NOMO-1 treated with dmso at 0.1 percent for 144 hours (cell line): ENCODE measurements around the gene ATP6V0B.

Experiments used
- DNase-seq: peaks from one replicate; lab custom pipeline; 2025; ENCODE audit not compliant: unreplicated experiment; lab: John Stamatoyannopoulos, UW

ATP6V0B gene

DNA sequence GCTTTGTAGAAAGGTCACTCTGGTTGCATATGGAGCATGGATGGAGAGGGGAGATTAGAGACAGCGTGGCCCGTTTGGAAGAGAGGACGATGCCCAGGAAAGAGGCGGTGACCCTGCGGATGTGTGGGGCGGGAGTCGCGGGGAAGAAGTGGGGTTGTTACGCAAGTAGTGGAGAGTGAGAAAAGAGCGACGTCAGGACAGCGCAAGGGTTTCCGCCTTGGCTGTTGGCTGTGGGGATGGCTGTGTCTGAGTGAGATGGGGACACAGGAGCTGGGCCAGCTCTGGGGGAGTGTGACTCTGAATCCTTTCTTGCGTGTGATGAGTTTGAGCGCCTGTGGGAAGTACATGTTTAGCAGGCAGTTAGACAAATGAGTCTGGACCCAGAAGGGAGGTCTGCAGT is 8.0 kb downstream of the ATP6V0B start:
- DNase-seq = no peak

DNA sequence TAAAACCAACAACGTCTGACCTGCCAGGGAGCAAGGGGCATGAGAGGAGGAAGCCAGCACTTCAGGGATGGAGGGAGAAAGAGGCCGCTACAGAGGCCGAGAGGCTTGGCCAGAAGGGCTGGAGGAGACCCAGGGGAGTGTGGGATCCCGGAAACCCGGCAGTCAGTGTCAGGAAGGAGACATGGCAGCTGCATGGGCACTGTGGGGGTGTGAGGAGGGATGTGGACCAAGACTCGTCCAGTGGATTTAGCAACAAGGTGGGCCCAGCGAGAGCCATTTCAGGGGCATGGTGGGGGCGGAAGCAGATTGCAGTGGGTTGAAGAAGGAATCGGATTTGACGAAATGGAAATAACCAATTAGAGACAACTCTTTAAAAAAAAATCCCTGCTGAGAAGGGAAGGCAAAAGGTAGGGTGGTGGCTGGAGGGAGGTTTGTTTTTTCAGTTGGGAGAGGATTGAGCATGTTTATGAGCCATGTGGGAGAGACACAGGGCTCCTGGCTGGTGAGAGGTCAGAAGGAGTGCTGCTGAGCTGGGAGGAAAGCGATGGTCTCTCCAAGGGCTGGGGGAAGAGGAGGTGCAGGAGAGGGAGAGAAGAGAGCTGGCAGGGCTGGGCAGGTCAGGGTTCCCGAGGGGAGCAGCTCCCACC is 8.6 kb downstream of the ATP6V0B start:
- no peak for DNase-seq

DNA sequence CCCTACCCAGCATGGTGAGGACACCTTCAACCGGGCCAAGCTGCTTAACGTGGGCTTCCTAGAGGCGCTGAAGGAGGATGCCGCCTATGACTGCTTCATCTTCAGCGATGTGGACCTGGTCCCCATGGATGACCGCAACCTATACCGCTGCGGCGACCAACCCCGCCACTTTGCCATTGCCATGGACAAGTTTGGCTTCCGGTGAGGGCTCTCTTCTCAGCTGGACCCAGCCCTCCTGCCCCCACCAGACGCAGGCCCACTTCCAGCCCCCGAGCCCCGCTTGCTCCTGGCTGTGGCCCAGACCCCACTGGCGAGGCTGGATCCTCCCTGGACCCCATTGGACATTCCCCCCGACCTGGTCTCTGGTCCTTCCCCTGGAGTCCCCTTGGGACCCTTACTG is 10.1 kb downstream of the ATP6V0B start:
- no peak for DNase-seq

DNA sequence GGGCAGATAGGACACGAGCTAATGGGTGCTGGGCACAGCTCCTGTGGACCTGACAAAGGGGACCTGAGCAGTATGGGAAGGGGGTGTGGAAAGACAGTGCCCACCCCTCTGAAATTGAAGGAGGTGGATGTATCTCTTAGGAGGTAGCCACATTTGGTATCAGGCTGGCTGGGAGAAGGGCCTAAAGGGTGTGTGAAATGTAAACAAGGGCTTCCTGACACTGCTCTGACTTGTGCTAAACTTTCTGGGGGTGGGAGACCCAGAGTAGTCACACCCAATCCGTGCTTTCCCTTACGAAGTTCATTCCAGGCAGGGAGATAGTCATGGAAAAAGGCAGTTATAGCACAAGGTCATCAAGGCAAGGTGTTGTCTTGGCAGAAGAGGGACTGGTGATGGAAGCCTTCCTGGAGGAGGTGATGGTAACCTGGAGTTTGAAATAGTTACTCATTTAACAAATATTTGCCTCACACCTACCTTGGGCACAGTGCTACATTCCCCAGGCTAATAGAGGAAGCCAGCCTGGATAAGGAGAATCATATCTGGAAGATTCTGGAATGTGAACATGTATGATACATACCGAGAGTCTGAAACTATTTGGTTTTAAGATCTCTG is 11.3 kb downstream of the ATP6V0B start:
- DNase-seq = no peak

DNA sequence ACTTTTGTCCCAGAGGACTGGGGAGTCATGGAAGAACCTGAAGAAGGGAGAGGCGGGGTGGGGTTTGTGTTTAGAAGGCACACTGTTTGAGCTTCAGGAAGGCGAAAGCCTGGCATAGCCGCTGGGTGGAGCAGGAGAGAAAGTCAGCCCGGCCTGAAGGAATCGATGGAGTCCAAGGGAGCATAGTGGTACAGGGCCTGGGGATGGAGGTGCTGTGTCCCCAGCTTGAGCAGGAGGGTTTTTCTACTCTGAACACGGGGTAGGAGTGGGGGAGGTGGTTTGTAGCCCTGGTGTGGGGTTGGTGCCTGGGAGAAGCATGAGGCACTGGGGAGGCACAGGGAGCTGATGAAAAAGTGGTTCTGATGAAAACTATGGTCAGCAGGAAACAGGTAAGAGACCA is 12.0 kb downstream of the ATP6V0B start:
- no peak for DNase-seq

DNA sequence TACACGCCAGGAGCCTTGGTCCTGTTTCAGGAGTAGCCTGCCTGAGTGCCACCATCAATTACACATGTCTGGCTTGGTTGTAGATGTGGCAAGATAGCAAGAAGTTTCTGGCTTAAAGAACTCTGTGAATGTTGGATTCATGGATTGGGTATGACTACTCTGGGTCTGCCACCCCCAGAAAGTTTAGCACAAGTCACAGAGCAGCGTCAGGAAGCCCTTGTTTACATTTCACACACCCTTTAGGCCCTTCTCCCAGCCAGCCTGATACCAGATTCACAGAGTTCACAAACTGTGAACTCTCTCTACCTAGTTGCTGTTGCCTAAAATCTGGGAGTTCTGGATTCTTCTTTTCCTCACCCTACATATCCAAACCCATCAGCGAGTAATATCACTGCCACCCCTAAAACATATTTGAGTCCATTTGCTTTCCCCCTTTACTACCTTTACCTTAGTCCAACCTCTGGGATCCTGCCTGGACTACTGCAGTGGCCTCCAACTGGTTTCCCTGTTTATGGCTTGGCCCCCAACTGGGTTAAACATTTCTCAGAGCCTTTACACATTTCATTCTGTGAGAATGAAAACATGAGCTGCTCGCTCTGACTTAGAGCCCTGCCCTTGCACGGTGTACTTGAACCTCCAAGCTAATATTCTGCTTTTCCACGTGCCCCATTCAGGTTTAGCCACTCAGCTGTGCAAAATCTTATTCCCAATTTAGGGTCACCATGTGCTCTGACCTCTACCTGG is 12.6 kb downstream of the ATP6V0B start:
- DNase-seq = no peak

DNA sequence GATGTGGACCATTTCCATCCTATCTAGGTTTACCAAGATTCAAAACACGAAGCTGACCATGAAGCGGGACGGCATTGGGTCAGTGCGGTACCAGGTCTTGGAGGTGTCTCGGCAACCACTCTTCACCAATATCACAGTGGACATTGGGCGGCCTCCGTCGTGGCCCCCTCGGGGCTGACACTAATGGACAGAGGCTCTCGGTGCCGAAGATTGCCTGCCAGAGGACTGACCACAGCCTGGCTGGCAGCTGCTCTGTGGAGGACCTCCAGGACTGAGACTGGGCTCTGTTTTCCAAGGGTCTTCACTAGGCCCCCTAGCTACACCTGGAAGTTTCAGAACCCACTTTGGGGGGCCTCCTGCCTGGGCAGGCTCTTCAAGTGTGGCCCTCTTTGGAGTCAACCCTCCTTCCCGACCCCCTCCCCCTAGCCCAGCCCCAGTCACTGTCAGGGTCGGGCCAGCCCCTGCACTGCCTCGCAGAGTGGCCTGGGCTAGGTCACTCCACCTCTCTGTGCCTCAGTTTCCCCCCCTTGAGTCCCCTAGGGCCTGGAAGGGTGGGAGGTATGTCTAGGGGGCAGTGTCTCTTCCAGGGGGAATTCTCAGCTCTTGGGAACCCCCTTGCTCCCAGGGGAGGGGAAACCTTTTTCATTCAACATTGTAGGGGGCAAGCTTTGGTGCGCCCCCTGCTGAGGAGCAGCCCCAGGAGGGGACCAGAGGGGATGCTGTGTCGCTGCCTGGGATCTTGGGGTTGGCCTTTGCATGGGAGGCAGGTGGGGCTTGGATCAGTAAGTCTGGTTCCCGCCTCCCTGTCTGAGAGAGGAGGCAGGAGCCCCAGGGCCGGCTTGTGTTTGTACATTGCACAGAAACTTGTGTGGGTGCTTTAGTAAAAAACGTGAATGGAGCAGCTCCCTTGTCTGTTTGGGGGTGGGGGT is 15.8 kb downstream of the ATP6V0B start:
- no peak for DNase-seq

DNA sequence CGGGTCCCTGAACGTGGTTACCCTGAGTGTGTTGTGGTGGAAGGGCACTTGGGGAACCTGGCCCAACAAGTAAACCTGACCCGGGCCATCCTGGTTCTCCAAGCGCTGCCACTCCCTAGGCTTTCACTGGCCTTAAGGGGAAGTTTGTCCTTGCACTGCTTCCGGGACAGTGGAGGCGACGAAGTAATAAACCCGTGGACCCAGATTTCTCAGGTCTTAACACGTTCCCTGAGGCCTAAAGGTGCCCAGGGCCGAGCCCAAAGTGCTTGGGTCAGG is 16.4 kb downstream of the ATP6V0B start:
- no peak for DNase-seq

DNA sequence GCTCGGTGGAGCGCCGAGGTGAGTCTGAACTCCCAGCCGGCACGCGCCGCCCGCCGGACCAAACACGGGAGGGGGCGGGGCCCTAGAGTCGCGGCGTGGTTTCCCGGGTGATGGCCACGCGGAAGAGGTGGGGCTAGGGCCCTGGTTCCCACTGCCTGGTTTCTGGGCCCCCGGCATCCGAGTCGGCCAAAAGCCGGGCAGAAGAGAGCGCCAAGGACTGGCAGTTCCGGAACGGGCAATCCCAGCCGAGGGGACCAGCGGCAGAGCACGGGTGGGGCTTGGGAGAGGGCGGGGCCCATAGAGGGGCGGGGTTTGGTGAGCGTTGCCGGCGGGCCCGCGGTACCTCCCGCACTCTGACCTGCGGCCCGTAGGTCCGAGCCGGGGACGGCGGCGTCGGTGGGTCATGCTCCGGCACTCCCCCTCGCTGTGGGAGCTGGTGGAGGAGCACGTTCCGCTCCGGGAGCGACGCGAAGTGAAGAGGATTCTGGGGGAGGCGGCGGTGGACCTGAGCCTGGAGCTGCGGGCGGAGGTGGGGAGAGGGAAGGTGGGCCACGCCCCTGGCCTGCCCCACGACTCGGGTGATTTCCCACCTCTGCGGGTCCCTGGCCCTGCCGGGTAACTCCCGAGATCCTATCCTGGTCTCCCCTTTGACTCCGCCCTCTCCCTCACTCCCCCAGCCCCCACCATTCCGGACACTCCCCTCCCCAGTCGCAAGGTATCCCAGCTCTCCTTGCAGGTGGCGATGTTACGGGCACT is 16.9 kb downstream of the ATP6V0B start, which contains the start of gene CCDC24:
CCDC24 (plus strand) TSS at position 124 of the 756 bp plus-strand sequence; CDS start at position 404, 280 bp downstream.
- peak; percentile 85 for DNase-seq

DNA sequence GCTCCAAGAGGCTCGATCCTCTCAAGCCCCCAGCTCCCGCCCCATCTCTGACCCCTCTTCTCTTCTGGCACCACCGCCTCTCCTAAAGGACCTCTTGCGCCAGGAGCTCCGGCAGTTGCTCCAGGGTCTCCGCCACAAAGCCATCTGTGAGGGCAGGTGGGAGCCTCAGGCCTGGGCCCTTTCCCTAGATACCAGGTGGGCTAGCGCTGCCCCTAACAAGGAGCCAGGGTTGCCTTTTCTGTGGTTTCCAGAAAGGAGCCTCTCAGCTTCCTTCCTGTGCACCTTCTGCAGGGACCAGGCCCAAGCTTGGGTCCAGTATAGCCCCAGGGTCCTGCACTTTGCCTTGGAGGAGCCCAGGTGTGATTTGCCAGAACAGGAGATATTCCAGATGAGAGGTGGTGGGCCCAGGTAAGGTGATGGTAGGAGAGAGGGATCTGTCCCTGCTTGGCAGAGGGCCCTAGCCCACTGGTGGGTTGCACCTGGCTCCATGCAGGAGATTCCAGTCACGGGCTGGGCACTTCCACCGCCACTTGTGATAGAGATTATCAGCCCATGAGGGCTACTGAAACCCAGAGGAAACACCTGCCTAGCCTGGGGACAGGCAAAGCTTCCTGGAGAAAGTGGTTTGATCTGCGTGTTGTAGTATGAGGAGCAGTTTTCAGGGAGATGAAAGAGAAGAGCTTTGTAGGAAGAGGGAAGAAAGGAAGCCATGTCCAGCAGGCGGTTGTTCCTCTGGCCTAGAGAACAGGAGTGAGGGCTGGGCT is 17.7 kb downstream of the ATP6V0B start:
- no peak for DNase-seq

DNA sequence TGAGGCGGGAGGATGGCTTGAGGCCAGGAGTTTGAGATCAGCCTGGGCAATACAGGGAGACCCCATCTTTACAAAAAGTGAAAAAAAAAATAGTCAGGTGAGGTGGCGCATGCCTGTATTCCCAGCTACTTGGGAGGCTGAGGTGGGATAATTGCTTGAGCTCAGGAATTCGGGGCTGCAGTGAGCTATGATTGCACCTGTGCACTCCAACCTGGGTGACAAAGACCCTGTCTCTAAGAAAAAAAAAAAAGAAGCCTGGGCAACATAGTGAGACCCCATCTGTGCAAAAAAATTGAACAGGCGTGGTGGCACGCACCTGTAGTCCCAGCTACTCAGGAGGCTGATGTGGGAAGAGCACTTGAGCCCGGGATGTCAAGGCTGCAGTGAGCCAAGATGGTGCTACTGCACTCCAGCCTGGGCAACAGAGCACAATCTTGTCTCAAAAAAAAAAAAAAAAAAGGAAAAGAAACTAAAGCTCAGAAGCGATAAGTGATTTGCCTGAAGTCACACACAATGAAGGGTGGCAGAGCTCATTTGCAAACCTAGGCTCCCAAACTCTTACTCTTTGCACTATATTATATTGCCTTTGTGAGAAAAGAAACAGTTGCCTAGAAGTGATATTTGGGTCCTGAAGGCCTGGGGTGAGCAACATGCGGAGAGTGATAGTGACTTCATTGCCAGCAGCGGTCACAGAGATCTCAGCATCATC is 18.6 kb downstream of the ATP6V0B start:
- DNase-seq = no peak

DNA sequence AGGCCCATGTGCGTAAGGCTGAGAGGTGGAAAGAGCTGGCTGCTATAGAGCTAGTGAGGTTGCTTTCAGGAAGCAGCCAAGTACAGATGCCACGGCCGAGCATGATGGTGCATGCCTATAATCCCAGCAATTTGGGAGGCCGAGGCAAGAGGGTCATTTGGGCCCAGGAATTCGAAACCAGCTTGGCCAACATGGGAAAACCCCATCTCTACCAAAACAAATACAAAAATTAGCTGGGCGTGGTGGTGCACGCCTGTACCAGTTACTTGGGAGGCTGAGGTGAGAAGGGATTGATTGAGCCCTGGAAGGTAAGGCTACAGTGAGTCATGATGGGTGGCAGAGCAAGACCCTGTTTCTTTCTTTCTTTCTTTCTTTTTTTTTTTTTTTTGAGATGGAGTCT is 19.3 kb downstream of the ATP6V0B start:
- DNase-seq = no peak

DNA sequence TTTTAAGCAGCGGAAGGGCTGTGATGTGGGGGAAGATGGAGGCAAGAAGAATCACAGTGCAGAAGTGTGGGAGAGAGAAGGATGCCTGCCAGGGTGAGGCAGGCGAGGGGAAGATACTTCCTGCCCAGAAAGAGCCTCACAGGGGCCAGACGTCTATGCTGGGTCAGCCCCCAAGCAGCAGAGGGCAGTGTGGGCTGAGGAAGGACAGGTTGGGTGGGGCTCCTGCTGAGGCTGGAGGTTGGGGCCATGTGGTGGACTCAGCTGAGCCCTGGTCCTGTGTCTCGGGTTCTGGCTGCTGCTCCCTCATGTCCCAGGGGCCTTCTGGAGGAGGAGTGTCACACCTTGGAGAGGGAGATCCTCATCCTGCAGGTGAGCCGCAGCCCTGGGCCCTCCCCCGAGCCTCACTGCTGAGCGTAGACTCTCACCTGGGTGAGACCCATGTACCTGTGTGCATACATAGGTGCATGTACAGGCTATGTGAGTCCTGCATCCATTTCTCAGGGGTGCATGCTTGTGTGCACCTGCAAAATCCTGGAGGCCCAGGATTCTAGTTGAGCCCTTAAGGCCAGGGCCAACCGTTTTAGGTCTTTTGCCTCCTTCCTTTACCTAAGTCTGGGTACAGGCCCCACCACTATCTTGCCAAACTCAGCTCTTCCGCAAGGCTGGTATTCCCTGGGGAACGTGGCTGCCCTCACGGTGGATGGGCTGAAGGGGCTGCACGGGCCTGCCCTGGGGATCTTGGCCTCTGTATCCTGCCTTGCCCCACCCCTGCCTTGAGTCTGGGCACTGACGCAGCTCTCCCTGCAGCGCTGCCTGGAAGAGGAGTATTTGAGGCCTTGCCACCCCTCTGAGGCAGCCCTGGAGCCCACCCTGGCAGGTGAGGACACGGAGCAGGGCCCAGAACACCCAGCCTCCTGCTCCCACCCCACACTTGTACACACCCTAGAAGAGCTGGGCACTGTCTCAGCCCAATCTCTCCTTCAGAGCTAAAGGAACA is 20.3 kb downstream of the ATP6V0B start:
- peak; percentile 47 for DNase-seq

DNA sequence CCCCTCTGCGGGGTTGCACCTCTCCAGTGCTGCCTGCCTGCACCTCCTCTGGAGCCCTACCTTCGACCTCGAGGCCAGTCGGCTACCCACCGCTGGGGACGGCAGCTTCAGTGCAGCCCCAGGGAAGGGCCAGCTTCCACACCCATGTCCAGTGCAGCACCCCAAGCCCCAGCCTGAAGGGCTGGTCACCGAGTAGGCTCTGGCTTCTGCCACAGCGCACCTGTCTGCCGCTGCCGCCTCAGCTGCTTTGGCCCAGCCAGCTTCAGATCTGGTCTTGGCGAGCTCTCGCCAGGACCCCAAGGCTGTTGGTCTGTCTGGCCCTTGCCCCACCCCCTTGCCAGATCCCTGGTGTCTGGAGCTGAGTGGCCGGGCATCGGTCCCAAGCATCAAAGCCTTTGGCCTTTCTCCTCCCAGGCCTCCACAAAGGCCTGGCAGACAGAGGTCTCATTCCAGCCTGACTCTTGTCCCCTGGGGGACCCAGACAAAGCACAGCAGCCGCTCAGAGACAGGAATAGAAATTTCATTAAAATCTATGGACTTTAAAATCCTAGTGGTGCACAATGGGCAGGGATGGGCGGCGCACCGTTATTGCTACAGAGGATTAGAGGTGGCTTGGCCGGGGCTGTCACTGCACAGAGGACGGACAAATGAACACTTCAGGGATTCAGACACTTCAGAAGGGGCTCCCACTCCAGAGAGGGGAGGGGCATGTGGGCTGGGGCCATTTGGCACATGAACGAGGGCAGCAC is 21.4 kb downstream of the ATP6V0B start:
- no peak for DNase-seq

DNA sequence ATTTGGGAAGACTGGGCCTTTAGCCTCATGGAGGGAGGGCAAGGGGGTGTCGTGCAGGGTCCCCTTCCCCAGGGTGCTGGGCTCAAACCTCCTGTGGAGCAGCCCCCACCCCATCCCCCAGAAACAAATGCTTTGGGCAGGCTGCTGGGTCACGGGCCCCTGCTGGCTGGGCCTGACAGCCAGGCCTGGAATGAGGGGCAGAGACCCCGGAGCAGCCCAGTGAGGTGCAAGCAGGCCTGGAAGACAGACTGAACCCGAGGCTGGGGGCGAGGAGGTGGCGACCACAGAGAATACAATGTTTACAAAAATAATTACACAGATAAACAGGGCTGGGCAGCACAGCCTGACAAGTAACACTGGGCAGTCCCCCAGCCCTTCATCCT is 22.0 kb downstream of the ATP6V0B start:
- DNase-seq = no peak

DNA sequence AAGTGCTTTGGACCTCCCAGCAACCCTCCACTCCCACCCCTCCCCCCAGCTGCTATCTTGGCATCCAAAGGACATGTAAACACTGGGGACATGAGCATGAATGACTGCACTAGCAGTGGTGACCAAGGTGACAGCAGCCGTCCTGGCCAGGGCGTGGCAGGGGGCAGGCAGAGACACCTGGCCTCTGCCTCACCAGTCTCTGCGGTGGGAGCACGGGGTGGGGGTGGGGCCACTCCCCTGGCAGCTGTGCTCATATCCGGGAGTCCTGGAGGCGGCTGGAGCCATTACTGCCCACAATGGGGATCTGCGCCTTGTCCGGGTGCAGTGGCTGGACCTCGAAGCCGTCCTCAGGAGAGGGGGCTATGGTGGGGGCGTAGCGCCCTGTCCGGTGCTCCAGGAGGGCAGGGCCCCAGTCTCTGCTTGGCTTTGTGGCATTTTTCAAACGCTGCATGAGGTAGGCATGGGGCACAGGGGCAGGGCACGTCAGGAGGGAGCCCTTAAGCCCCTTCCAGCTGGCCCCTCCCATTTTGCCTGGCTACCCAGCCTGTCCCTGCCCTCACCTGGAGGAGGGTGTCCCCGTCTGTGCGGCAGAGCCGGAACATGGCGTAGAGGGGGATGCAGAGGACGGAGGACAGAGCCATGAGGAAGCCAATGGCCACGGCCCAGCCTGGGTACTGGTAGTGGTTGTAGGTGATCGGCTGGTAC is 22.7 kb downstream of the ATP6V0B start:
- DNase-seq = no peak

DNA sequence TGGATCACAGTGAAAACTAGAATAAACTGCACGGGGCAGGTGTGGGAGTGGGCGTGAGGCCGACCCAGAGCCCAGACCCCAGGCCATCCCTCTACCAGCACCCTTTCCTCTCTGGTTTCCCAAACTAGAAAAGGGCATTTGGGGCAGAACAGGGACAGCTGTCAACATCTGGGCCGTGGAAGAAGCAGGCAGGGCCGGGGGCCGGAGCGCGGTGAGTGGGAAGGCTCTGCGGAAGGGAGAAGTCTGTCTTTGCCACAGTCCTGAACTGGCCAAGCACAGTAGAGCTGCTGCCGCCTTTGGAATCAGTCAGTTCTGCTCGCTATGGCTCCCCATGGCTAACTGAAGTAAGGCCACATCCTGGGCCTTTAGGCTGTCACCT is 23.2 kb downstream of the ATP6V0B start:
- DNase-seq = no peak
